Skeletal muscle satellite cell (primary cell): Measurements from ENCODE around the gene SEMA5A.

Source experiments
- H3K27me3 ChIP-seq: 2 replicates; pipeline ENCODE4 v1.7.0; 2013; ENCODE audit warnings: low read length; ENCODE audit not compliant: control insufficient read depth, insufficient read depth
- H3K36me3 ChIP-seq: 2 replicates; pipeline ENCODE4 v1.7.0; 2013; ENCODE audit warnings: mild to moderate bottlenecking, control low read depth, low read length; ENCODE audit not compliant: insufficient read depth
- H3K4me1 ChIP-seq: 2 replicates; pipeline ENCODE4 v1.7.0; 2013; ENCODE audit warnings: low read length; ENCODE audit not compliant: control insufficient read depth, insufficient read depth
- H3K4me2 ChIP-seq: 2 replicates; pipeline ENCODE4 v1.7.0; 2013; ENCODE audit warnings: mild to moderate bottlenecking, low read length
- H3K4me3 ChIP-seq: 2 replicates; pipeline ENCODE4 v1.7.0; 2013; ENCODE audit warnings: low read length
- H3K9ac ChIP-seq: 2 replicates; pipeline ENCODE4 v1.7.0; 2013; ENCODE audit warnings: mild to moderate bottlenecking, low read depth, low read length, moderate library complexity
- H3K9me3 ChIP-seq: replicated peaks from 2 replicates; pipeline ENCODE4 v1.7.0; 2013; ENCODE audit warnings: mild to moderate bottlenecking, control low read depth, low read length

The SEMA5A gene

DNA sequence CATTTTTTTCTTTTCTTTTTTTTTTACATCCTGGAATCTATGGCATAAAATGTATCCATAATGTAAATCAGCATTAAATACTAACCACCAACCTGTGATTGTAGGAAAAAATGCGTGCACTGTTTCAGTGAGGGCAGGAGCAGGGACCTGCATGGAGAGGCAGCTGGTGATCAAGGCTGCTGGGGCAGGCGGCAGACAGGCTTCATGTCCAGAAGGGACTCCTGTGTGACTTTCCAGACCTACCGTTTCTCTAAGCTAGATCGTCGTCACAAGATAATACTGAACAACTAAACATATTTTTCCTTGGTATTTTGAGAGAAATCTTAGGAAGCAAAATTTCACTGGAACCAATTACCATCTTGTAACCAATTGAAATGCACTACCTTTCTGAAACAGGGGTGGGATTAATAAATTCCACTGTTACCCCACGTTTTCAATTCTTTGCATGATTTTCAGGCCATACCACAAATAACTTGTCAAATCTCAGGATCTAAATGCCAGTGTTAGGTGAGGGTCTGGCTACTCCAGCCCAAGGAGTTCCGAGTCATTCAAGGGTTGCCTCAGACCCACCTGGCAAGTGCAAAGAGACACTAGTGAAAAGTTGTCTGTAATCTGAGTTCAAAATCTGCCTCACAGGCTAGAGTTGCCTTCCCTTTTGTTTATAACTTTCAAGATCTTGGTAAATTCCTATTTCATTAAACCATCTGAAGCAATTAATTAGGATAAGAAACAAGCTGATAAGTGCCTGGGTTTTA lies 198.2 kb downstream of the SEMA5A start:
- Histone ChIP-seq H3K9me3 (no peaks in the 10 kb centered on the region), H3K4me3 (no peak overlapping the region), H3K36me3 (no peaks in the 10 kb centered on the region), H3K27me3 (no peaks in the 10 kb centered on the region), H3K9ac (peak overlapping the region; percentile 25), H3K4me2 (peak overlapping the region; percentile 48), H3K4me1 (peaks cover 40% of the 10 kb centered on the region)

GRCh38 chr5:9347032-9347431 lies 198.8 kb downstream of the SEMA5A start:
- Histone ChIP-seq H3K36me3 (no peaks in the 10 kb centered on the region), H3K4me2 (no peak overlapping the region), H3K4me3 (no peak overlapping the region), H3K9ac (no peak overlapping the region), H3K9me3 (no peaks in the 10 kb centered on the region), H3K4me1 (peaks cover 43% of the 10 kb centered on the region), H3K27me3 (no peaks in the 10 kb centered on the region)

DNA sequence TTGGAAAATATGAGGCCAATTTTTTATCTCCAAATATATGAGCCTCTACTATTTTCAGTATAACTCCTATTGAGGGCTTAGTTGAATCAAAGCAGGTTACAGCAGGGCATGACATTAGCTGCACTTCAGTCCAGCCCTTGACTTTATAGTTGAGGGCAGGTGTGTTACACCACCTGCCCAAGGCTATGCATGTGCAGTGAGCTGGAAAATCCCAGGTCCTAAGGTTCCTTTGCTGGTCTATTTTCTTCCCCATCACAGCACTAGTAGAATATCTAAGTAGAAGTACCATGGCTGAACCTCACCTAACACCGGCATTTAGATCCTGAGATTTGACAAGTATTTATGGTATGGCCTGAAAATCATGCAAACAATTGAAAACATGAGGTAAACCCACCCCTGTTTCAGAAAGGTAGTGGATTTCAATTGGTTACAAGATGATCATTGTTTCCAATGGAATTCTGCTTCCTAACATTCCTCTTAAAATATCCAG lies 201.1 kb downstream of the SEMA5A start:
- Histone ChIP-seq H3K27me3 (no peaks in the 10 kb centered on the region), H3K9ac (no peak overlapping the region), H3K4me3 (no peak overlapping the region), H3K36me3 (no peaks in the 10 kb centered on the region), H3K9me3 (no peaks in the 10 kb centered on the region), H3K4me2 (no peak overlapping the region), H3K4me1 (peaks cover 35% of the 10 kb centered on the region)

- no peak overlapping the region for H3K9ac ChIP-seq
Measured at GRCh38 chr5:9343146-9343850, 202.6 kb downstream of the SEMA5A start.

DNA sequence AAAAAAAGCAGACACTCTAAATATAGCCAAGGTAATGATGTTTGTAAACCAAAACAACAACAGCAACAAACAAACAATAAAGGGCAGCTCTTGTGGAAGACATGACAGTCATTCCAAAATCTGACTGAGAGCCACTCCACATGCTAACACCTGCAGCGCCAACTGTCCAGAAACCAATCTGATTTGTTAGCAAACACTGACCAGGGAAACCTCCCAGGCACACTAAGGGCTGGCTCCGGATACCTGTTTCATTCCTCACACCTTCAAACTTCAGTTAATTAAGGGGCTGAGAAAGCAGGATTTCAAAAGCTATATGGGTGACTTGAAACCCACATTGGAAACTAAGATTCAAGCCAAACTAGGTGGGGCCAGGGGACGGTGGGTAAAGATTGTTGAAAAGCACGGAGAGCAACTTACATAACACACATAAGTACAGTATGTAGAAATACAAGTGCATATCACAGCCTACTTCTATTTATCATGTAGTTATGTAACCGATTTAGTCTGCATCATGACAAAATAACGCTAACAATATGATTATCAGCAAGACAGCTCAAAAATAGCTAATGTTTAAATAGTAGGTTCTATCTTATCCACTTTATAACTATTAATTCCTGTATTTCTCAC lies 203.6 kb downstream of the SEMA5A start:
- no peak overlapping the region for H3K9ac ChIP-seq
- no peaks in the 10 kb centered on the region for H3K36me3 ChIP-seq
- H3K4me3 ChIP-seq: no peak overlapping the region
- H3K4me1 ChIP-seq: peaks cover 33% of the 10 kb centered on the region
- H3K9me3 ChIP-seq: no peaks in the 10 kb centered on the region
- no peaks in the 10 kb centered on the region for H3K27me3 ChIP-seq
- no peak overlapping the region for H3K4me2 ChIP-seq

More at GRCh38 chr5:9343146-9343850, 202.6 kb downstream of the SEMA5A start:
- Histone ChIP-seq H3K36me3 (no peaks in the 10 kb centered on the region), H3K4me2 (peak overlapping the region; percentile 43), H3K4me3 (no peak overlapping the region), H3K4me1 (peaks cover 32% of the 10 kb centered on the region), H3K27me3 (no peaks in the 10 kb centered on the region), H3K9me3 (no peaks in the 10 kb centered on the region)

DNA sequence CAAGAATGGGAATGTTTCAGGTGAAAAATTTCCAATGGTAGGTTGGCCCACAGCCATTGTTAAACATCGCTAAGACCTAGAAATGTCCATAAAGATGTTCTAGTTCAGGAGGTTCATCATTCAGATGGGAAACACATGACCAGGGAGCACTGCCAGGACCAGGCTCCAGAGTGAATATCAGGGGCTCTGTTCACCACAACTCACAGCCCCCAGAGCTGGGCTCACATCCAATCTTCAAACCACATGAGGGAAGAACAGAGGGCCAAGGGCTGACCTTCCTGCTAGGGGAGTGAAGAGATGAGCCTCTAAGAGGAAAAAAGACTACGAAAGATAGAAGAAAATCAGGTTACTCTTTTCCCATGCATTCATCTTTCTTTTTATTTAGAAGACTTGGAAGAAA lies 205.8 kb downstream of the SEMA5A start:
- Histone ChIP-seq H3K27me3 (no peaks in the 10 kb centered on the region), H3K36me3 (no peaks in the 10 kb centered on the region), H3K4me1 (peaks cover 35% of the 10 kb centered on the region), H3K9ac (no peak overlapping the region), H3K4me2 (no peak overlapping the region), H3K4me3 (no peak overlapping the region), H3K9me3 (no peaks in the 10 kb centered on the region)

DNA sequence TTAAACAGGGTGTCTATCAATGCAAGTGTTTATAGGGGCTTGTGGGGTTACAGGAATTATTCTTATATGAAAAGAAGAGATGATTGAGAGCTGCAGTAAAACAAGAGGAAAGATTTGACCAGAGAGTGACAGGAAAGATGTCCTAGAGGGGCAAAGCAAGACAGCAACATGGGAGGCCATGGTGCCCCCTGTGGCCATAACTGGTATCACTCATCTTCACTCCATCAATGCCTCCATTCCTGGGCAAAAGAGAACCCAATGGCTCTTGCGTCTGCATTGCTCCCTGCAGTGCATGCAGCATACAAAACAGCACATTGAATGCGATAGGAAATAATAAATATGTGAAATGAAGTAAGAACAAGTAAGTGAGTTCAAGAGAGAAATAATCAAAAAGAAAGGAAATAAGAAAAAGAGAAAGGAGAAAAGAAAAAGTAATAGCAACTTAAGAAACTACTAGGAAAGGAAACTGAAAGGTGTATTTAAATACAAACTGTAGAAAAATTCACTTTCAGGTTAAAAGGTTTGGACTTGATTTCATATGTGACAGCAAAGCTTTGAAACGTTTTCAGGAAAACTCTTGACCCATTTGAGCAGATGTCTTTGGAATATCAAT lies 206.6 kb downstream of the SEMA5A start:
- Histone ChIP-seq H3K27me3 (no peaks in the 10 kb centered on the region), H3K4me2 (no peak overlapping the region), H3K4me1 (peaks cover 35% of the 10 kb centered on the region), H3K9ac (no peak overlapping the region), H3K36me3 (no peaks in the 10 kb centered on the region), H3K4me3 (no peak overlapping the region), H3K9me3 (no peaks in the 10 kb centered on the region)

- H3K27me3 ChIP-seq: no peaks in the 10 kb centered on the region
- H3K9ac ChIP-seq: no peak overlapping the region
- no peak overlapping the region for H3K4me3 ChIP-seq
- H3K4me1 ChIP-seq: peaks cover 33% of the 10 kb centered on the region
- H3K9me3 ChIP-seq: no peaks in the 10 kb centered on the region
- H3K4me2 ChIP-seq: peak overlapping the region; percentile 24
- H3K36me3 ChIP-seq: no peaks in the 10 kb centered on the region
Measured at GRCh38 chr5:9338796-9339195, 207.1 kb downstream of the SEMA5A start.

DNA sequence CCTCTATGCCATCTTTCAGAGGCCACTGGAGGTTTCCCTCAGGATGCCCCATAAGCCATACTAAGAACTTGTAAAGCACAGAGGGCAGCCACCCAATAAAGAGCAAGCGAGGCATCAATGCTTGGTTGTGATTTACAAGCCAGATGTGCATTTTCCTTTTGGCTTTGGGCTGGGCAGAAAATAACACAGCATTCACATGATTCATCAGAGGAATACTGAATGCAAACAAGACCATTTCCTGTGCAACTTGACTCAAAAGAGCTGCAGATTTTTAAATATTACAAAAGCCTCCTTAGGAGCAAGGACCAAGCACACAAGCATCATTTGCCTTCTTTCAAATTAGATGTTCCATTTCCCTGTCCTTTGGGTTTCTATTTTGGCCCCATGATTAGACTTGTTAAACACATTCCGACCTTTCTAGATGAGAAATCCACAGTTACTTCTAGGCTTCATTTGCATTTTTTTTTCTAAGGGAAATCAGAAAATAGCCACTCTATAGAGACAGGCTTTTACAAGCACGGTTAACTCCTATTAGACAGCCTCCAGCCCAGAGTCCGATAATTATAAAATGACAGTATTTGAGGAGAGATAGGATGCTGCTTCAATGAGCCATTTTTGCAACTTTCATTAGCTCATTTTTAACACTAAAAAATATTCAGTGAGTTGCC lies 207.8 kb downstream of the SEMA5A start:
- H3K4me3 ChIP-seq: no peak overlapping the region
- peak overlapping the region; percentile 24 for H3K4me2 ChIP-seq
- no peak overlapping the region for H3K9ac ChIP-seq
- peaks cover 26% of the 10 kb centered on the region for H3K4me1 ChIP-seq
- H3K36me3 ChIP-seq: no peaks in the 10 kb centered on the region
- no peaks in the 10 kb centered on the region for H3K27me3 ChIP-seq
- no peaks in the 10 kb centered on the region for H3K9me3 ChIP-seq

DNA sequence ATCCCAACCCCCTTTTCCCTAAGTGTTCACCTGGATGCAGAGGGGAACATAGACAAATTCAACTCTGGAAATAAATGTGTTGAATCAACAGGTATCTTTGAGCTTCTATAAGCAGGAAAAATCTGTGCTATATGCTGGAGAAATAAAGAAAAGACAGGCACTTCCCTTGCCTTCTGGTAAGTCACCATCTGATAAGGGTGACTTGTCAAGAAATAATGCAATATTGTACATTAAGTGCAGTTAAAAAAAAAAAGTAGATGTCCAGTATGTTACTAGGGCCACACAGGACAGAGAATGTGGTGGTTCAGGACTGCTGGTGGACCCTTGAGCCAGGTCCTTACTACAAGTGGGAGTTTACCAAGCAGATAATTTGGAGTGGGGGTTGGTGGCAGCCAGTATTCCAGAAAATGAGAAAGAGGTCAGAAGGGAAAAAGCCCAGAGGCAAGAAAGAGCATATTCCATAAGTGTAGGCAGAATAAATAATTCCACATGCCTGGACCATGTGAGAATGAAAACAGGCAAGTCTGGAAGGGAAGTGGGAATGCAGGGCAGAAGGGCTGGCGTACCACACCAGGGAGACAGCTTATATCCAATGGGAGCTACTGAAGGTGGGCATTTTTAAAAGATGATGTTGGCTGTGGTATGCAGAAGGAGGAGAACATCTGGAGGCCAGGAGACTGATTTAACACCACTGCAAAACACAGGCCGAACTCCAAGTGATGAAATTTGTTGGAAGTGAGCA lies 209.9 kb downstream of the SEMA5A start:
- Histone ChIP-seq H3K36me3 (no peaks in the 10 kb centered on the region), H3K9me3 (no peaks in the 10 kb centered on the region), H3K4me2 (no peak overlapping the region), H3K4me1 (peaks cover 20% of the 10 kb centered on the region), H3K9ac (no peak overlapping the region), H3K4me3 (no peak overlapping the region), H3K27me3 (no peaks in the 10 kb centered on the region)
